H9 (cell line): Measurements from ENCODE around the gene PRSS21. TPM values are rescaled to one million over a fixed set of nuclear protein-coding genes. Genes with fewer than 3 reads are reported as not detected.

Experiments used
- DNase-seq: peaks from one replicate; pipeline ENCODE4 v3.0.0-alpha.2; 2017
- H2AFZ ChIP-seq: one replicate; pipeline ENCODE4 v1.6.1; 2013; ENCODE audit warnings: mild to moderate bottlenecking, low read length, control low read depth, moderate library complexity
- H2AK5ac ChIP-seq: 2 replicates; pipeline ENCODE4 v1.6.1; 2013; ENCODE audit warnings: low read length, control low read depth, mixed read lengths; ENCODE audit not compliant: insufficient read length
- H2BK120ac ChIP-seq: one replicate; pipeline ENCODE4 v1.6.1; 2013; ENCODE audit warnings: low read depth, mild to moderate bottlenecking, low read length, control low read depth, inconsistent platforms; ENCODE audit not compliant: poor library complexity, severe bottlenecking
- H2BK12ac ChIP-seq: 2 replicates; pipeline ENCODE4 v1.6.1; 2013; ENCODE audit warnings: low read length, control low read depth, mixed read lengths, low read depth; ENCODE audit not compliant: insufficient read length
- H2BK15ac ChIP-seq: 2 replicates; pipeline ENCODE4 v1.6.1; 2013; ENCODE audit warnings: low read depth, low read length, control low read depth
- H2BK20ac ChIP-seq: one replicate; pipeline ENCODE4 v1.6.1; 2013; ENCODE audit warnings: low read depth, mild to moderate bottlenecking, low read length, control low read depth, inconsistent platforms; ENCODE audit not compliant: poor library complexity, severe bottlenecking
- H2BK5ac ChIP-seq: 2 replicates; pipeline ENCODE4 v1.6.1; 2013; ENCODE audit warnings: low read length, control low read depth, mixed read lengths; ENCODE audit not compliant: insufficient read length
- H3K14ac ChIP-seq: 2 replicates; pipeline ENCODE4 v1.6.1; 2013; ENCODE audit warnings: low read length, control low read depth; ENCODE audit not compliant: insufficient read depth
- H3K18ac ChIP-seq: 2 replicates; pipeline ENCODE4 v1.6.1; 2013; ENCODE audit warnings: low read depth, mild to moderate bottlenecking, mixed read lengths, low read length, control low read depth; ENCODE audit not compliant: insufficient read length
- H3K23ac ChIP-seq: 2 replicates; pipeline ENCODE4 v1.6.1; 2013; ENCODE audit warnings: low read length, control low read depth, mixed read lengths, low read depth; ENCODE audit not compliant: insufficient read length
- H3K23me2 ChIP-seq: 2 replicates; pipeline ENCODE4 v1.6.1; 2013; ENCODE audit warnings: low read depth, mild to moderate bottlenecking, mixed read lengths, low read length, control low read depth; ENCODE audit not compliant: insufficient read length, poor library complexity, severe bottlenecking
- H3K27ac ChIP-seq: 2 replicates; pipeline ENCODE4 v1.5.1; 2013; ENCODE audit warnings: low read length, control low read depth, mixed read lengths, low read depth; ENCODE audit not compliant: insufficient read length
- H3K27me3 ChIP-seq: 2 replicates; pipeline ENCODE4 v1.6.1; 2013; ENCODE audit warnings: low read length, control low read depth, inconsistent platforms; ENCODE audit not compliant: insufficient read depth
- H3K4ac ChIP-seq: 2 replicates; pipeline ENCODE4 v1.6.1; 2013; ENCODE audit warnings: low read depth, mild to moderate bottlenecking, control low read depth, inconsistent platforms, low read length, moderate library complexity
- H3K4me1 ChIP-seq: 2 replicates; pipeline ENCODE4 v1.6.1; 2013; ENCODE audit warnings: low read length, control low read depth, inconsistent platforms; ENCODE audit not compliant: insufficient read depth
- H3K4me2 ChIP-seq: 2 replicates; pipeline ENCODE4 v1.6.1; 2013; ENCODE audit warnings: low read length, control low read depth, mixed read lengths; ENCODE audit not compliant: insufficient read length, insufficient read depth
- H3K56ac ChIP-seq: 2 replicates; pipeline ENCODE4 v1.6.1; 2013; ENCODE audit warnings: low read depth, mild to moderate bottlenecking, mixed read lengths, low read length, control low read depth; ENCODE audit not compliant: insufficient read length
- H3K79me1 ChIP-seq: 2 replicates; pipeline ENCODE4 v1.6.1; 2013; ENCODE audit warnings: low read depth, mild to moderate bottlenecking, moderate library complexity, low read length, control low read depth, inconsistent platforms; ENCODE audit not compliant: insufficient read depth, poor library complexity, severe bottlenecking
- H3K79me2 ChIP-seq: 2 replicates; pipeline ENCODE4 v1.6.1; 2013; ENCODE audit warnings: low read length, control low read depth, inconsistent platforms; ENCODE audit not compliant: insufficient read depth
- H3K9ac ChIP-seq: 2 replicates; pipeline ENCODE4 v1.6.1; 2013; ENCODE audit warnings: low read length, control low read depth, mixed read lengths; ENCODE audit not compliant: insufficient read length; ENCODE audit errors: extremely low read depth
- H3K9me3 ChIP-seq: one replicate; pipeline ENCODE4 v1.6.1; 2013; ENCODE audit warnings: low read depth, low read length, inconsistent platforms; ENCODE audit not compliant: control insufficient read depth
- H3T11ph ChIP-seq: one replicate; pipeline ENCODE4 v1.6.1; 2013; ENCODE audit warnings: mild to moderate bottlenecking, low read length, control low read depth, inconsistent platforms
- H4K20me1 ChIP-seq: one replicate; pipeline ENCODE4 v1.6.1; 2013; ENCODE audit not compliant: control insufficient read depth, insufficient read length, insufficient read depth
- H4K5ac ChIP-seq: 2 replicates; pipeline ENCODE4 v1.6.1; 2013; ENCODE audit warnings: low read depth, mild to moderate bottlenecking, mixed read lengths, low read length, control low read depth; ENCODE audit not compliant: insufficient read length
- H4K8ac ChIP-seq: replicated peaks from 2 replicates; pipeline ENCODE4 v1.6.1; 2013; ENCODE audit warnings: low read length, control low read depth, mixed read lengths, low read depth; ENCODE audit not compliant: insufficient read length
- H4K91ac ChIP-seq: 2 replicates; pipeline ENCODE4 v1.6.1; 2013; ENCODE audit warnings: low read depth, mild to moderate bottlenecking, moderate library complexity, mixed read lengths, low read length, control low read depth; ENCODE audit not compliant: insufficient read length
- H3K27ac Mint-ChIP-seq, 3 experiments: 2 replicates in 2 of 3; 3 replicates in 1 of 3; pipeline ENCODE4 v1.8.0; 2020 to 2021; ENCODE audit warnings: mixed read lengths in 3 of 3, mild to moderate bottlenecking in 1 of 3, moderate library complexity in 1 of 3
- H3K27me3 Mint-ChIP-seq: 2 replicates; pipeline ENCODE4 v1.8.0; 2021; ENCODE audit warnings: low read depth, mild to moderate bottlenecking, moderate library complexity, mixed read lengths
- H3K36me3 Mint-ChIP-seq, 3 experiments: 2 replicates in 2 of 3; 3 replicates in 1 of 3; pipeline ENCODE4 v1.8.0; 2020 to 2021; ENCODE audit warnings: low read depth in 3 of 3, mixed read lengths in 3 of 3; ENCODE audit not compliant: insufficient read depth in 1 of 3
- H3K4me1 Mint-ChIP-seq, 2 experiments: 2 replicates each; pipeline ENCODE4 v1.8.0; 2020; ENCODE audit warnings: mixed read lengths in 2 of 2
- H3K4me3 Mint-ChIP-seq, 2 experiments: 2 replicates in 1 of 2; 3 replicates in 1 of 2; pipeline ENCODE4 v1.8.0; 2020 to 2021; ENCODE audit warnings: mild to moderate bottlenecking in 2 of 2, mixed read lengths in 2 of 2, moderate library complexity in 1 of 2
- H3K9me3 Mint-ChIP-seq, 2 experiments: 2 replicates in 1 of 2; 3 replicates in 1 of 2; pipeline ENCODE4 v1.8.0; 2020; ENCODE audit warnings: mild to moderate bottlenecking in 2 of 2, mixed read lengths in 2 of 2, moderate library complexity in 1 of 2
- WGBS: extraction: QIAGEN DNeasy Blood & Tissue Kit; methylation state at CpG from one replicate; pipeline ENCODE4 v1.1.7; 2013; ENCODE audit warnings: missing lambda C conversion rate, low lambda C conversion rate, mixed read lengths; ENCODE audit not compliant: insufficient read length; ENCODE audit errors: extremely low coverage; 5-methylcytosine and 5-hydroxymethylcytosine counted together
- total RNA-seq: library from RNA; stranded (reverse); gene quantifications from 2 replicates; pipeline ENCODE4 v1.2.1, GENCODE V29; 2021
- TF ChIP-seq, protein P1 (sequence below): fragments of 200-600 bp; sonication (generic); conservative IDR thresholded peaks from 3 replicates; pipeline ENCODE4 v1.8.0; 2021; ENCODE audit warnings: antibody characterized with exemption, mild to moderate bottlenecking

Gene PRSS21
- total RNA-seq, 1 experiment from 2014 or later: not detected

- no peak overlapping the region for H4K8ac ChIP-seq
- no CpG with 5 or more reads among the region's 17 CpGs for WGBS
- H3K36me3 Mint-ChIP-seq: peaks cover 80 to 99% (median 95%) of the 10 kb centered on the region in 3 experiments
Observed at GRCh38 chr16:2768403-2769089, 48.5 kb upstream of the PRSS21 start.

More at GRCh38 chr16:2768403-2769089, 48.5 kb upstream of the PRSS21 start:
- Histone ChIP-seq H4K91ac (no peak overlapping the region), H3K79me1 (peaks cover 18% of the 10 kb centered on the region), H3K23me2 (no peaks in the 10 kb centered on the region), H3K9ac (no peak overlapping the region), H4K5ac (no peak overlapping the region), H3K9me3 (no peaks in the 10 kb centered on the region), H3K27ac (no peak overlapping the region), H3K27me3 (no peaks in the 10 kb centered on the region), H3K79me2 (peaks cover 2% of the 10 kb centered on the region; the same call in 1 of the 2 replicates), H2BK20ac (no peak overlapping the region), H3K4me2 (no peak overlapping the region), H3K4ac (no peak overlapping the region), H2BK15ac (no peak overlapping the region), H3K23ac (no peak overlapping the region), H3K4me1 (no peaks in the 10 kb centered on the region), H2BK12ac (no peak overlapping the region), H2BK5ac (no peak overlapping the region), H2AFZ (no peak overlapping the region), H3K18ac (no peak overlapping the region), H2AK5ac (no peak overlapping the region), H2BK120ac (no peak overlapping the region), H3K14ac (no peak overlapping the region), H4K20me1 (no peaks in the 10 kb centered on the region), H3K56ac (no peak overlapping the region), H3T11ph (no peak overlapping the region)
- Mint-ChIP-seq H3K4me3 (no peak overlapping the region), H3K27me3 (peaks cover 4% of the 10 kb centered on the region), H3K27ac (peak overlapping the region; percentile 65 to 95 (median 73); a peak in 5 of 7 replicates), H3K4me1 (peaks cover 10 to 33% of the 10 kb centered on the region in 2 experiments; a peak in 3 of 4 replicates), H3K9me3 (peaks cover 8 to 21% of the 10 kb centered on the region in 2 experiments)
- DNase-seq: no peak
- TF ChIP-seq, protein P1, sequence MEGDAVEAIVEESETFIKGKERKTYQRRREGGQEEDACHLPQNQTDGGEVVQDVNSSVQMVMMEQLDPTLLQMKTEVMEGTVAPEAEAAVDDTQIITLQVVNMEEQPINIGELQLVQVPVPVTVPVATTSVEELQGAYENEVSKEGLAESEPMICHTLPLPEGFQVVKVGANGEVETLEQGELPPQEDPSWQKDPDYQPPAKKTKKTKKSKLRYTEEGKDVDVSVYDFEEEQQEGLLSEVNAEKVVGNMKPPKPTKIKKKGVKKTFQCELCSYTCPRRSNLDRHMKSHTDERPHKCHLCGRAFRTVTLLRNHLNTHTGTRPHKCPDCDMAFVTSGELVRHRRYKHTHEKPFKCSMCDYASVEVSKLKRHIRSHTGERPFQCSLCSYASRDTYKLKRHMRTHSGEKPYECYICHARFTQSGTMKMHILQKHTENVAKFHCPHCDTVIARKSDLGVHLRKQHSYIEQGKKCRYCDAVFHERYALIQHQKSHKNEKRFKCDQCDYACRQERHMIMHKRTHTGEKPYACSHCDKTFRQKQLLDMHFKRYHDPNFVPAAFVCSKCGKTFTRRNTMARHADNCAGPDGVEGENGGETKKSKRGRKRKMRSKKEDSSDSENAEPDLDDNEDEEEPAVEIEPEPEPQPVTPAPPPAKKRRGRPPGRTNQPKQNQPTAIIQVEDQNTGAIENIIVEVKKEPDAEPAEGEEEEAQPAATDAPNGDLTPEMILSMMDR: no peak
